Fibroblast of pulmonary artery (primary cell): ENCODE data around the gene ACP1.

Experiments
- DNase-seq: peaks from one replicate; pipeline ENCODE4 v3.0.0-alpha.2; 2010; ENCODE audit warnings: low read depth
- H3K4me3 ChIP-seq: replicated peaks from 2 replicates; pipeline ENCODE4 v1.5.1; 2011; ENCODE audit warnings: low read depth, mild to moderate bottlenecking, control low read depth, low read length, moderate library complexity
- CTCF ChIP-seq: IDR thresholded peaks from 2 replicates; pipeline ENCODE4 v1.5.1; 2011; ENCODE audit warnings: mild to moderate bottlenecking, control low read depth, low read length, inconsistent platforms; ENCODE audit errors: missing control alignments

Gene ACP1

GRCh38 chr2:270861-271260 is 6.1 kb downstream of the ACP1 start:
- DNase-seq, result no peak
- H3K4me3 ChIP-seq, result no peak overlapping the region
- TF ChIP-seq CTCF, result no peak

- no peak overlapping the region for H3K4me3 ChIP-seq
- no peak for DNase-seq
- no peak for TF ChIP-seq CTCF
Observed at GRCh38 chr2:271917-272316, 7.2 kb downstream of the ACP1 start.

GRCh38 chr2:273333-273732 is 8.6 kb downstream of the ACP1 start:
- DNase-seq, result no peak
- H3K4me3 ChIP-seq, result no peak overlapping the region
- no peak for TF ChIP-seq CTCF

- no peak for TF ChIP-seq CTCF
- no peak overlapping the region for H3K4me3 ChIP-seq
- no peak for DNase-seq
Observed at GRCh38 chr2:274503-274902, 9.8 kb downstream of the ACP1 start.

GRCh38 chr2:275466-275865 is 10.7 kb downstream of the ACP1 start:
- H3K4me3 ChIP-seq, result no peak overlapping the region
- no peak for TF ChIP-seq CTCF
- DNase-seq, result no peak

- no peak overlapping the region for H3K4me3 ChIP-seq
- TF ChIP-seq CTCF, result no peak
- DNase-seq, result no peak
Observed at GRCh38 chr2:278312-278926, 13.7 kb downstream of the ACP1 start.

- peak; percentile 60 for DNase-seq
- no peak overlapping the region for H3K4me3 ChIP-seq
- no peak for TF ChIP-seq CTCF
Observed at GRCh38 chr2:278927-279320, 14.2 kb downstream of the ACP1 start.
